ENCODE results near the gene MOSPD2.

MOSPD2 gene

GRCh38 chrX:14915596-14915995 lies 42.4 kb downstream of the MOSPD2 start:
- no peaks in the 10 kb centered on the region for H3K27me3 ChIP-seq
- no peaks in the 10 kb centered on the region for H3K4me1 ChIP-seq
- no peak overlapping the region for H3K4me3 ChIP-seq (ENCODE audit: low read depth, low read length)
- no peak for TF ChIP-seq CTCF (IDR thresholded peaks at IDR 0.05; ENCODE audit: low read depth, low read length)
- no peaks in the 10 kb centered on the region for H3K36me3 ChIP-seq
- no peak for DNase-seq
- H3K9me3 ChIP-seq = no peaks in the 10 kb centered on the region

- no peaks in the 10 kb centered on the region for H3K36me3 ChIP-seq
- no peak overlapping the region for H3K4me3 ChIP-seq (ENCODE audit: low read depth, low read length)
- H3K27me3 ChIP-seq = no peaks in the 10 kb centered on the region
- peak; percentile 10 for DNase-seq
- TF ChIP-seq CTCF (IDR thresholded peaks at IDR 0.05; ENCODE audit: low read depth, low read length) = no peak
- H3K4me1 ChIP-seq = no peaks in the 10 kb centered on the region
- no peaks in the 10 kb centered on the region for H3K9me3 ChIP-seq
These were observed 42.9 kb downstream of the MOSPD2 start for GRCh38 chrX:14916017-14916674.

GRCh38 chrX:14919407-14919806 lies 46.2 kb downstream of the MOSPD2 start:
- no peaks in the 10 kb centered on the region for H3K27me3 ChIP-seq
- no peak for DNase-seq
- H3K36me3 ChIP-seq = no peaks in the 10 kb centered on the region
- no peaks in the 10 kb centered on the region for H3K9me3 ChIP-seq
- no peak for TF ChIP-seq CTCF (IDR thresholded peaks at IDR 0.05; ENCODE audit: low read depth, low read length)
- no peaks in the 10 kb centered on the region for H3K4me1 ChIP-seq
- H3K4me3 ChIP-seq (ENCODE audit: low read depth, low read length) = no peak overlapping the region

- H3K27me3 ChIP-seq = no peaks in the 10 kb centered on the region
- H3K36me3 ChIP-seq = no peaks in the 10 kb centered on the region
- H3K4me1 ChIP-seq = no peaks in the 10 kb centered on the region
- no peak for DNase-seq
- H3K4me3 ChIP-seq (ENCODE audit: low read depth, low read length) = no peak overlapping the region
- H3K9me3 ChIP-seq = no peaks in the 10 kb centered on the region
- TF ChIP-seq CTCF (IDR thresholded peaks at IDR 0.05; ENCODE audit: low read depth, low read length) = no peak
These were observed 47.0 kb downstream of the MOSPD2 start for GRCh38 chrX:14920196-14920595.

- Histone ChIP-seq H3K4me1 (no peaks in the 10 kb centered on the region), H3K9me3 (no peaks in the 10 kb centered on the region), H3K4me3 (ENCODE audit: low read depth, low read length) (no peak overlapping the region), H3K27me3 (no peaks in the 10 kb centered on the region), H3K36me3 (no peaks in the 10 kb centered on the region)
- no peak for TF ChIP-seq CTCF (IDR thresholded peaks at IDR 0.05; ENCODE audit: low read depth, low read length)
- no peak for DNase-seq
These were observed 49.2 kb downstream of the MOSPD2 start for GRCh38 chrX:14922437-14922836.

GRCh38 chrX:14923761-14924160 lies 50.5 kb downstream of the MOSPD2 start:
- no peak for TF ChIP-seq CTCF (IDR thresholded peaks at IDR 0.05; ENCODE audit: low read depth, low read length)
- H3K27me3 ChIP-seq = no peaks in the 10 kb centered on the region

More at GRCh38 chrX:14923761-14924160, 50.5 kb downstream of the MOSPD2 start:
- Histone ChIP-seq H3K9me3 (no peaks in the 10 kb centered on the region), H3K4me1 (no peaks in the 10 kb centered on the region), H3K4me3 (ENCODE audit: low read depth, low read length) (no peak overlapping the region), H3K36me3 (no peaks in the 10 kb centered on the region)
- DNase-seq = no peak
